Gastrocnemius medialis (tissue), 4 donors: ENCODE results near the gene PMVK. TPM values are rescaled to one million over a fixed set of nuclear protein-coding genes. Genes with fewer than 3 reads are reported as not detected.
"Not testable (repeated sequence)": the region's sequence is repeated elsewhere in the genome, so short reads cannot be mapped to it uniquely, and the experiment has no call there.

ENCODE experiments used
- ATAC-seq, 2 donors: fragments of 150-250 bp; one replicate each; pipeline ENCODE4 v1.9.1; 2016
- DNase-seq, 2 donors: peaks; one replicate each; pipeline ENCODE4 v3.0.0-alpha.2; 2019
- H3K27ac ChIP-seq, 4 donors: fragments of 200-600 bp; sonication (generic); 1 replicate in 1 of 4; 2 replicates in 3 of 4; pipeline ENCODE4 v1.5.1; 2016 to 2018; ENCODE audit warnings: mild to moderate bottlenecking in 2 of 4, moderate library complexity in 1 of 4
- H3K27me3 ChIP-seq, 3 donors: fragments of 200-600 bp; sonication (generic) in 2 of 3; 1 replicate in 1 of 3; 2 replicates in 2 of 3; pipeline versions ENCODE4 v1.5.1 to v1.6.0; 2016 to 2019; ENCODE audit warnings: mild to moderate bottlenecking in 1 of 3, moderate library complexity in 1 of 3
- H3K36me3 ChIP-seq, 2 donors: fragments of 200-600 bp; sonication (generic) in 1 of 2; one replicate each; pipeline ENCODE4 v1.5.1; 2017 to 2018
- H3K4me1 ChIP-seq, 2 donors: fragments of 200-600 bp; sonication (generic) in 1 of 2; one replicate each; pipeline ENCODE4 v1.5.1; 2016 to 2017; ENCODE audit warnings: mild to moderate bottlenecking in 2 of 2
- H3K4me3 ChIP-seq, 4 donors: fragments of 200-600 bp; sonication (generic) in 3 of 4; 1 replicate in 1 of 4; 2 replicates in 3 of 4; pipeline ENCODE4 v1.5.1; 2016 to 2019; ENCODE audit warnings: mild to moderate bottlenecking in 2 of 4
- H3K9me3 ChIP-seq, 3 donors: fragments of 200-600 bp; sonication (generic) in 2 of 3; 1 replicate in 1 of 3; 2 replicates in 2 of 3; pipeline ENCODE4 v1.5.1; 2016 to 2019
- CTCF ChIP-seq, 5 experiments: fragments of 450-650 bp in 3 of 5; fragments of 200-600 bp in 2 of 5; sonication (generic) in 2 of 5; IDR thresholded peaks in 4 of 5; conservative IDR thresholded peaks in 1 of 5; 1 replicate in 4 of 5; 2 replicates in 1 of 5; pipeline ENCODE4 v1.5.1; 2016 to 2019; ENCODE audit warnings: antibody characterized with exemption in 5 of 5, mild to moderate bottlenecking in 3 of 5, moderate library complexity in 3 of 5
- POLR2A ChIP-seq, 2 donors: fragments of 450-650 bp; IDR thresholded peaks; one replicate each; pipeline ENCODE4 v1.6.1; 2017; ENCODE audit warnings: antibody characterized with exemption in 2 of 2, mild to moderate bottlenecking in 2 of 2, moderate library complexity in 2 of 2
- in situ Hi-C, 4 donors: fragments of 200-750 bp; cut with MboI; loops; one replicate each; pipeline versions ENCODE4 v1.15.0 to v1.8.0; 2017; ENCODE audit warnings: low sequenced_read_pairs in 4 of 4
- intact Hi-C: fragments of 100-400 bp; cut with DNase I; formaldehyde crosslinking; loops from one replicate; pipeline ENCODE4 v1.15.1; 2023; ENCODE audit warnings: low total_unique reads
- total RNA-seq, 4 donors: library from RNA; depleted of rRNA; stranded (reverse); fragments of >200 nt; gene quantifications; one replicate each; pipeline versions ENCODE4 v1.1.0 to v1.2.3, GENCODE V29; 2016

The PMVK gene
- total RNA-seq, 4 donors from 2014 or later: 4.6 to 7.6 (median 6.1) TPM

- ATAC-seq (no peak), DNase-seq (no peak)
- H3K9me3 ChIP-seq: no peaks in the 10 kb centered on the region
- in situ Hi-C loops (no loop called here), intact Hi-C loops (no loop called here)
- H3K4me3 ChIP-seq: no peak overlapping the region
- peaks cover 0 to 11% of the 10 kb centered on the region in 2 donors for H3K4me1 ChIP-seq
- no peak overlapping the region for H3K27ac ChIP-seq
- no peaks in the 10 kb centered on the region for H3K27me3 ChIP-seq
- TF ChIP-seq CTCF (IDR thresholded peaks at IDR 0.05 in 4 of 5, conservative IDR thresholded peaks at IDR 0.05 in 1 of 5) (no peak), POLR2A (IDR thresholded peaks at IDR 0.05) (no peak)
- H3K36me3 ChIP-seq: no peaks in the 10 kb centered on the region
Measured at GRCh38 chr1:154910851-154911250, 25.7 kb downstream of the PMVK start.

- H3K36me3 ChIP-seq: no peaks in the 10 kb centered on the region
- in situ Hi-C loops: no loop called here
- DNase-seq (no peak), ATAC-seq (no peak)
- no peak for TF ChIP-seq CTCF (IDR thresholded peaks at IDR 0.05 in 4 of 5, conservative IDR thresholded peaks at IDR 0.05 in 1 of 5)
- TF ChIP-seq POLR2A (IDR thresholded peaks at IDR 0.05): no peak
- no peaks in the 10 kb centered on the region for H3K9me3 ChIP-seq
- no peaks in the 10 kb centered on the region for H3K27me3 ChIP-seq
- H3K4me3 ChIP-seq: no peak overlapping the region
- intact Hi-C loops: loop anchor here (5.0 kb wide), 1 partner anchor 178 kb away; no protein-coding TSS in a partner anchor
- peaks cover 0 to 11% of the 10 kb centered on the region in 2 donors for H3K4me1 ChIP-seq
- no peak overlapping the region for H3K27ac ChIP-seq
Measured at GRCh38 chr1:154908937-154909336, 27.6 kb downstream of the PMVK start.

GRCh38 chr1:154908129-154908528 is 28.4 kb downstream of the PMVK start:
- H3K27ac ChIP-seq, ATAC-seq, H3K27me3 ChIP-seq, DNase-seq, in situ Hi-C loops, H3K4me3 ChIP-seq, H3K4me1 ChIP-seq, H3K9me3 ChIP-seq, H3K36me3 ChIP-seq: not testable (repeated sequence)
- intact Hi-C loops: loop anchor here (5.0 kb wide), 1 partner anchor 179 kb away; no protein-coding TSS in a partner anchor

GRCh38 chr1:154906621-154907081 is 29.9 kb downstream of the PMVK start:
- in situ Hi-C loops: no loop called here
- intact Hi-C loops: loop anchor here (5.0 kb wide), 1 partner anchor 181 kb away; no protein-coding TSS in a partner anchor
- no peaks in the 10 kb centered on the region for H3K36me3 ChIP-seq
- no peak for DNase-seq
- no peak overlapping the region for H3K4me3 ChIP-seq
- no peaks in the 10 kb centered on the region for H3K9me3 ChIP-seq
- no peak overlapping the region for H3K27ac ChIP-seq
- H3K4me1 ChIP-seq: no peaks in the 10 kb centered on the region
- peak; percentile 56 to 66 for ATAC-seq
- H3K27me3 ChIP-seq: no peaks in the 10 kb centered on the region
- no peak for TF ChIP-seq POLR2A (IDR thresholded peaks at IDR 0.05)
- peak in 3 of 5 experiments; percentile 54 to 56 (median 56) for TF ChIP-seq CTCF (IDR thresholded peaks at IDR 0.05 in 4 of 5, conservative IDR thresholded peaks at IDR 0.05 in 1 of 5)

- Histone ChIP-seq H3K4me3 (no peak overlapping the region), H3K27me3 (no peaks in the 10 kb centered on the region), H3K9me3 (no peaks in the 10 kb centered on the region), H3K4me1 (no peaks in the 10 kb centered on the region), H3K27ac (no peak overlapping the region), H3K36me3 (no peaks in the 10 kb centered on the region)
- DNase-seq: no peak
- ATAC-seq: no peak
- TF ChIP-seq CTCF (IDR thresholded peaks at IDR 0.05 in 4 of 5, conservative IDR thresholded peaks at IDR 0.05 in 1 of 5): no peak
- no peak for TF ChIP-seq POLR2A (IDR thresholded peaks at IDR 0.05)
- in situ Hi-C loops: no loop called here
- intact Hi-C loops: no loop called here
Measured at GRCh38 chr1:154902938-154903566, 33.5 kb downstream of the PMVK start.
